Uterus (tissue), 2 donors: Measurements from ENCODE around the gene TNFRSF18.

Experiments used
- POLR2A ChIP-seq, 2 donors: fragments of 450-650 bp; IDR thresholded peaks; one replicate each; pipeline ENCODE4 v1.6.1; 2016; ENCODE audit warnings: antibody characterized with exemption in 2 of 2, mild to moderate bottlenecking in 1 of 2, moderate library complexity in 1 of 2
- TF ChIP-seq, protein P1 (sequence below), 4 experiments: fragments of 200-600 bp in 2 of 4; fragments of 450-650 bp in 2 of 4; sonication (generic) in 2 of 4; IDR thresholded peaks; one replicate each; pipeline ENCODE4 v1.5.1; 2016 to 2019; ENCODE audit warnings: antibody characterized with exemption in 4 of 4, mild to moderate bottlenecking in 2 of 4, moderate library complexity in 1 of 4

DNA sequence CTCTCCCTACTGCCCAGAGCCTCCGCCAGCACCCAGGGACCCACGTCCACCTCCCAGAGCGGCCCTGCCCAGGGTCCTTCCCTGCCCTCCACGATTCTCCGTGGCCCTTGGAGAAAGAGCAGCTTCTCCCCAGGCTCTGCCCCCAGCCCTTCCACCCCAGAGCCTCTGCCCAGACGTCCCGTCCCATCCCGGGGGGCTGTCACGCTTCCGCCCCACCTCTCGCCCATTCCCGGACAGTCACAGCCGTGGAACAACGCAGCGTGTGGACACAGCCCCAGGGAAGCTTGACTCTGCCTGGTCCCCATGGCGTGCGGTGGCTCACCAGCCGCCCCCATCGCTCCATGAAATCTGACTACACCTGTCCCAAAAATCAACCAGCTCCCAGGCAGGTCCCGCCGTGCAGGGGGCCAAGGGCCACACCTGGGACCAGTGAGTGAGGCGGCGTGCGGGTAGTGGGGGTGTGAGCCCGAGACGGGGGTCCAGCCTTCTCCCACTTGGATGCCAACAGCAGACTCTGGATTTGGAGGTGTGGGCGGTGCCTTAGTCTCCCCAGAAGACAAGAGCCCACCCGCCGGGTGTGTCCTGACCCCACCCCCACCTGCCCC, 45.2 kb downstream of the TNFRSF18 start:
- TF ChIP-seq, protein P1, sequence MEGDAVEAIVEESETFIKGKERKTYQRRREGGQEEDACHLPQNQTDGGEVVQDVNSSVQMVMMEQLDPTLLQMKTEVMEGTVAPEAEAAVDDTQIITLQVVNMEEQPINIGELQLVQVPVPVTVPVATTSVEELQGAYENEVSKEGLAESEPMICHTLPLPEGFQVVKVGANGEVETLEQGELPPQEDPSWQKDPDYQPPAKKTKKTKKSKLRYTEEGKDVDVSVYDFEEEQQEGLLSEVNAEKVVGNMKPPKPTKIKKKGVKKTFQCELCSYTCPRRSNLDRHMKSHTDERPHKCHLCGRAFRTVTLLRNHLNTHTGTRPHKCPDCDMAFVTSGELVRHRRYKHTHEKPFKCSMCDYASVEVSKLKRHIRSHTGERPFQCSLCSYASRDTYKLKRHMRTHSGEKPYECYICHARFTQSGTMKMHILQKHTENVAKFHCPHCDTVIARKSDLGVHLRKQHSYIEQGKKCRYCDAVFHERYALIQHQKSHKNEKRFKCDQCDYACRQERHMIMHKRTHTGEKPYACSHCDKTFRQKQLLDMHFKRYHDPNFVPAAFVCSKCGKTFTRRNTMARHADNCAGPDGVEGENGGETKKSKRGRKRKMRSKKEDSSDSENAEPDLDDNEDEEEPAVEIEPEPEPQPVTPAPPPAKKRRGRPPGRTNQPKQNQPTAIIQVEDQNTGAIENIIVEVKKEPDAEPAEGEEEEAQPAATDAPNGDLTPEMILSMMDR (IDR thresholded peaks at IDR 0.05) = no peak
- no peak for TF ChIP-seq POLR2A (IDR thresholded peaks at IDR 0.05)
